Heart left ventricle (tissue), 16 donors: ENCODE results near the gene STXBP5. TPM values are rescaled to one million over a fixed set of nuclear protein-coding genes. Genes with fewer than 3 reads are reported as not detected.

ENCODE experiments used
- ATAC-seq, 4 donors: fragments of 200-7000 bp; cut with Tn5 transposase; one replicate each; pipeline ENCODE4 v1.9.1; 2020 to 2022; ENCODE audit warnings: moderate library complexity in 4 of 4, mild to moderate bottlenecking in 3 of 4, moderate number of reproducible peaks in 1 of 4
- DNase-seq, 5 donors: peaks; one replicate each; pipeline ENCODE4 v3.0.0-alpha.2; 2020
- H3K27ac ChIP-seq, 12 donors: fragments of 200-600 bp; sonication (generic) in 4 of 12; one replicate each; pipeline versions ENCODE4 v1.5.0 to v1.8.0; 2016 to 2022; ENCODE audit warnings: mild to moderate bottlenecking in 2 of 12
- H3K27me3 ChIP-seq, 9 donors: fragments of 200-600 bp; sonication (generic) in 2 of 9; one replicate each; pipeline versions ENCODE4 v1.5.1 to v1.8.0; 2016 to 2022; ENCODE audit warnings: mild to moderate bottlenecking in 3 of 9
- H3K36me3 ChIP-seq, 9 donors: fragments of 200-600 bp; sonication (generic) in 2 of 9; one replicate each; pipeline versions ENCODE4 v1.5.0 to v1.8.0; 2018 to 2022; ENCODE audit warnings: mild to moderate bottlenecking in 2 of 9
- H3K4me1 ChIP-seq, 12 donors: fragments of 200-600 bp; sonication (generic) in 4 of 12; one replicate each; pipeline versions ENCODE4 v1.5.0 to v1.8.0; 2016 to 2022; ENCODE audit warnings: mild to moderate bottlenecking in 3 of 12
- H3K4me3 ChIP-seq, 12 donors: fragments of 200-600 bp; sonication (generic) in 4 of 12; one replicate each; pipeline versions ENCODE4 v1.5.0 to v1.8.0; 2017 to 2022; ENCODE audit warnings: mild to moderate bottlenecking in 9 of 12, moderate library complexity in 4 of 12
- H3K9me3 ChIP-seq, 12 donors: fragments of 200-600 bp; sonication (generic) in 4 of 12; one replicate each; pipeline versions ENCODE4 v1.5.0 to v1.8.0; 2016 to 2022; ENCODE audit warnings: mild to moderate bottlenecking in 1 of 12
- CTCF ChIP-seq, 12 donors: fragments of 200-600 bp; sonication (generic) in 4 of 12; IDR thresholded peaks; one replicate each; pipeline versions ENCODE4 v1.5.0 to v1.8.0; 2018 to 2022; ENCODE audit warnings: antibody characterized with exemption in 12 of 12, mild to moderate bottlenecking in 5 of 12
- POLR2A ChIP-seq, 2 donors: fragments of 450-650 bp; IDR thresholded peaks; one replicate each; pipeline ENCODE4 v1.6.1; 2017; ENCODE audit warnings: antibody characterized with exemption in 2 of 2, mild to moderate bottlenecking in 2 of 2, moderate library complexity in 2 of 2
- WGBS, 4 donors: extraction: QIAGEN DNeasy Blood & Tissue Kit in 2 of 4; methylation state at CpG; one replicate each; pipeline versions ENCODE4 v1.1.5 to v1.1.7; 2013 to 2018; 5-methylcytosine and 5-hydroxymethylcytosine counted together
- intact Hi-C, 10 donors: fragments of 100-400 bp; cut with DNase I; formaldehyde crosslinking; loops; one replicate each; pipeline versions ENCODE4 v1.11.1 to v1.14.2; 2022
- polyA plus RNA-seq, 2 donors: library from polyadenylated mRNA; stranded (reverse); fragments of 200-250 nt; gene quantifications; one replicate each; pipeline ENCODE4 v1.2.3, GENCODE V29; 2013
- total RNA-seq, 9 donors: library from RNA; depleted of rRNA in 2 of 9; stranded (reverse); fragments of >200 nt in 2 of 9; fragmentation: NEBNext Ultra II Directional in 3 of 9; extraction: Animal tissue kit (Norgen Biotek cat#: 25700) in 3 of 9; gene quantifications; one replicate each; pipeline versions ENCODE4 v1.1.0 to v1.2.4, GENCODE V29; 2016 to 2023
- donor health status: ischemic (EF 13 %, LVEDD 7.1; RV severe dilation, severe dysfunction).
- donor health status: healthy with polysubstance abuse.
- donor health status: DM: no; HTN: yes; CAD: no.
- donor health status: DM: no; HTN: no; CAD: no.
- donor health status: ischemic (EF 25% LVEDD 6.9; RV normal size, moderate dysfunction).
- donor health status: ischemic (EF 25% LVEDD 5.7; RV mildly dilated, moderate dysfunction).
- donor health status: healthy.
- donor health status: DM: yes; HTN: yes; CAD: no.
- donor health status: ischemic (EF 35%, LVEDD 5.7; RV mildly dilated, moderate dysfunction).
- donor health status: nonischemic (EF 11% LVEDD 7.7; RV severe dilation, severe dysfunction).
- donor health status: DM: yes; HTN: yes; CAD: no.
- donor health status: PGD.
- donor health status: ischemic (EF 29% LVEDD 5.4; RV normal size, mild dysfunction).
- donor health status: nonischemic (EF 23%, LVEDD 6.1; RV moderate dilation, normal function).

The STXBP5 gene
- total and polyA plus RNA-seq, 11 donors: 5.7 to 20.0 (median 14.1) TPM

DNA sequence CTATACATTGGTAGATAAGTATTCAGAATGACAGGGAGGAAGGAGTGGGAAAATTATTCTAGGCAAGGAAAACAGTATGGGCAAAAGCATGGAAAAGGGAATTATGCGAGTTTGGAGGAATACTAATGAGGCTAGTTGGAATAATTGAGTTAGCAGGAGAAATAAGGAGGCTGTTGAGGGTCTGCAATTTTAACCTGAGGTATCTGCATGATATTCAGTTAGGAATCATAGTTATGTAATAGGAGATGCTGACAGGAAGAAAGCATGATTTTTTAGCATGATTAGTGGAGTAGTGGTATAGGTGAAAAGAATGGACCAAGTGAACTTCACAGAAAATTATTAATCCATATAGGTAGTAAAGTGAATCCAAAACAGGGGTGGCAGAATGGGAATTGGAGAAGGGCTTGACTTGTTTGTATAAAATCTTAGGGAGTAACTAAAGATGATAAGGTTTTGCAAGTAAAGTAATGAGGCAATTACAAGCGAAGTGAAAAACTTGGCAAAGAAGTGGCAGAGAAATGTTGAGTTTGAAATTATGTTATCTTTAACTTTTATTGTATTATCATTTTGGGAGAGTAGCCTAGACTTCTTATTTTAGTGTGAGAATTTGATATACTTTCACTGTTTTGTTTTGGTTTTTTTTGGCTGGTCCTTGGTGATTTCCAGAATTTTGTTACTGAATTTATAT lies 5.7 kb downstream of the STXBP5 start:
- peak overlapping the region in 2 of 12 donors; percentile 4 to 7 for H3K27ac ChIP-seq
- no peaks in the 10 kb centered on the region for H3K9me3 ChIP-seq
- WGBS, 4 donors: 82 to 86% (median 85%) methylated on average over 2 of the region's 2 CpGs
- ATAC-seq (no peak), DNase-seq (no peak)
- TF ChIP-seq POLR2A (IDR thresholded peaks at IDR 0.05): no peak
- no peak for TF ChIP-seq CTCF (IDR thresholded peaks at IDR 0.05)
- no peak overlapping the region for H3K4me3 ChIP-seq
- H3K27me3 ChIP-seq: no peaks in the 10 kb centered on the region
- peaks cover 0 to 55% (median 19%) of the 10 kb centered on the region in 12 donors for H3K4me1 ChIP-seq
- H3K36me3 ChIP-seq: peaks cover 0 to 10% (median 0%) of the 10 kb centered on the region in 9 donors
- intact Hi-C loops: loop anchor here in 5 of 10 donors (10.0 kb wide), 6 partner anchors 55 to 1245 kb away; partner anchors contain the start of gene SHPRH (in 1 of the 5)

GRCh38 chr6:147211349-147211748 lies 7.1 kb downstream of the STXBP5 start:
- H3K4me3 ChIP-seq: no peak overlapping the region
- intact Hi-C loops: no loop called here
- H3K27ac ChIP-seq: no peak overlapping the region
- ATAC-seq (no peak), DNase-seq (no peak)
- no peaks in the 10 kb centered on the region for H3K9me3 ChIP-seq
- H3K36me3 ChIP-seq: peaks cover 0 to 10% (median 0%) of the 10 kb centered on the region in 9 donors
- H3K27me3 ChIP-seq: no peaks in the 10 kb centered on the region
- 92 to 98% (median 96%) methylated on average over 2 of the region's 2 CpGs for WGBS, 4 donors
- H3K4me1 ChIP-seq: peaks cover 0 to 40% (median 13%) of the 10 kb centered on the region in 12 donors
- TF ChIP-seq CTCF (IDR thresholded peaks at IDR 0.05) (no peak), POLR2A (IDR thresholded peaks at IDR 0.05) (no peak)

DNA sequence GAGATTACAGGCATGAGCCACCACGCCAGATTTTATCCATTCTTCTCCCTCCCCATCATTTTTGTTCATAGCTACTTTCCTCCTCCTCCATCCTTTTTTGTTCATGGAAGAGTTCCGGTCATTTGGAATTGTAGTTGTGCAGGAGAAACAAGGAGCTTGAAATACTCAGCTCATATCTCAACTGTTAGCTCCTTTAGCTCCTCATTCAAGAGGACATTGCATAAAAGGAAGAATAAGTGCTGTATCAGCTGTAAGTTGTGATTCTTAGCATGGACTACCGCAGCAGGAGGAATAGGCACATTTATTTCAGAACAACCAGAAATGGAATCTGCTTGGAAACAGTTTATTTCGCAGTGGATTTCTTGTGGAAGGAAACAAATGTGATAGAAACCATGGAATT lies 7.6 kb downstream of the STXBP5 start:
- H3K9me3 ChIP-seq: no peaks in the 10 kb centered on the region
- H3K27me3 ChIP-seq: no peaks in the 10 kb centered on the region
- no peak overlapping the region for H3K4me3 ChIP-seq
- WGBS, 4 donors: 95 to 98% (median 97%) methylated on average over 4 of the region's 4 CpGs
- H3K36me3 ChIP-seq: peaks cover 0 to 10% (median 0%) of the 10 kb centered on the region in 9 donors
- H3K27ac ChIP-seq: no peak overlapping the region
- no peak for TF ChIP-seq POLR2A (IDR thresholded peaks at IDR 0.05)
- peaks cover 0 to 35% (median 12%) of the 10 kb centered on the region in 12 donors for H3K4me1 ChIP-seq
- no peak for DNase-seq
- ATAC-seq: no peak
- intact Hi-C loops: no loop called here

- TF ChIP-seq CTCF (IDR thresholded peaks at IDR 0.05) (no peak), POLR2A (IDR thresholded peaks at IDR 0.05) (no peak)
- Histone ChIP-seq H3K4me1 (peaks cover 0 to 30% (median 8%) of the 10 kb centered on the region in 12 donors), H3K9me3 (no peaks in the 10 kb centered on the region), H3K4me3 (no peak overlapping the region), H3K36me3 (peaks cover 0 to 10% (median 0%) of the 10 kb centered on the region in 9 donors), H3K27me3 (no peaks in the 10 kb centered on the region), H3K27ac (no peak overlapping the region)
- ATAC-seq: no peak
- no peak for DNase-seq
- 93 to 100% (median 97%) methylated on average over 1 of the region's 1 CpG for WGBS, 4 donors
- intact Hi-C loops: no loop called here
Observed at GRCh38 chr6:147212622-147213021, 8.4 kb downstream of the STXBP5 start.
